GM12878 (cell line): Measurements from ENCODE around the gene CELSR2. TPM values are rescaled to one million over a fixed set of nuclear protein-coding genes. Genes with fewer than 3 reads are reported as not detected.

Experiments used
- ATAC-seq: fragments of 200-7000 bp; cut with Tn5 transposase; 3 replicates; pipeline ENCODE4 v1.9.1; 2020; ENCODE audit warnings: mild to moderate bottlenecking, moderate library complexity
- BruUV-seq: library from RNA; stranded (reverse); fragments of 400-500 nt; replicated peaks from 2 replicates; lab custom pipeline; 2021; lab: Mats Ljungman, UMichigan
- CTCF ChIA-PET: fragments of 300-600 bp; sonication (Branson Sonifier 250); formaldehyde crosslinking; extraction: SDS; loops from one replicate; lab custom pipeline; 2021; ENCODE audit warnings: inconsistent platforms; lab: Yijun Ruan, JAX
- POLR2A ChIA-PET: fragments of 350-600 bp; formaldehyde crosslinking; extraction: SDS; loops from one replicate; lab custom pipeline; 2021; ENCODE audit warnings: inconsistent platforms; lab: Charles Lee
- RAD21 ChIA-PET: fragments of 300-600 bp; sonication (Branson Sonifier 250); formaldehyde crosslinking; loops from one replicate; lab custom pipeline; 2023; ENCODE audit warnings: antibody characterized with exemption; ENCODE audit not compliant: unreplicated experiment; lab: Charles Lee
- SMC1A ChIA-PET: fragments of 300-600 bp; sonication (Branson Sonifier 250); formaldehyde crosslinking; loops from one replicate; lab custom pipeline; 2023; ENCODE audit not compliant: unreplicated experiment, uncharacterized antibody; lab: Charles Lee
- DNase-seq: peaks from one replicate; pipeline ENCODE4 v3.0.0-alpha.2; 2011; ENCODE audit warnings: low read depth, low spot score
- FAIRE-seq: peaks from 3 replicates; lab custom pipeline; 2011; peaks lifted over from hg19 to GRCh38; lab: Jason Lieb, UNC
- H2AFZ ChIP-seq: 2 replicates; pipeline ENCODE4 v1.6.0; 2011; ENCODE audit warnings: low read depth, low read length, control low read depth; ENCODE audit not compliant: control insufficient read depth
- H3K27ac ChIP-seq: 2 replicates; pipeline ENCODE4 v1.5.1; 2011; ENCODE audit warnings: control low read depth; ENCODE audit not compliant: control insufficient read depth, insufficient read depth
- H3K27me3 ChIP-seq, 2 experiments: replicated peaks in 1 of 2; 2 replicates each; pipeline versions ENCODE4 v1.6.0 to v1.6.1; 2011; ENCODE audit warnings: low read length in 1 of 2; ENCODE audit not compliant: control insufficient read depth in 2 of 2, insufficient read depth in 2 of 2
- H3K36me3 ChIP-seq, 2 experiments: 2 replicates each; pipeline ENCODE4 v1.5.1; 2011; ENCODE audit warnings: low read length in 1 of 2; ENCODE audit not compliant: control insufficient read depth in 2 of 2, insufficient read depth in 2 of 2
- H3K4me1 ChIP-seq: 2 replicates; pipeline ENCODE4 v1.6.1; 2011; ENCODE audit warnings: mild to moderate bottlenecking, low read length, moderate library complexity, mixed read lengths; ENCODE audit not compliant: control insufficient read depth, insufficient read depth
- H3K4me2 ChIP-seq: 2 replicates; pipeline ENCODE4 v1.6.0; 2011; ENCODE audit warnings: control low read depth; ENCODE audit not compliant: control insufficient read depth, insufficient read depth
- H3K4me3 ChIP-seq: fragments of 200-600 bp; sonication (generic); 2 replicates; pipeline ENCODE4 v1.5.1; 2016
- H3K79me2 ChIP-seq: 2 replicates; pipeline ENCODE4 v1.6.0; 2011; ENCODE audit warnings: low read length; ENCODE audit not compliant: control insufficient read depth, insufficient read depth
- H3K9ac ChIP-seq: 2 replicates; pipeline ENCODE4 v1.8.0; 2011; ENCODE audit warnings: low read length, control low read depth, mixed read lengths; ENCODE audit not compliant: control insufficient read depth, insufficient read depth
- H3K9me3 ChIP-seq: replicated peaks from 3 replicates; pipeline ENCODE4 v1.5.1; 2011; ENCODE audit warnings: mild to moderate bottlenecking, low read length; ENCODE audit not compliant: control insufficient read depth, insufficient read depth
- H4K20me1 ChIP-seq: 2 replicates; pipeline ENCODE4 v1.6.0; 2011; ENCODE audit not compliant: control insufficient read depth, insufficient read depth
- BHLHE40 ChIP-seq, 2 experiments: fragments of 450-650 bp in 1 of 2; IDR thresholded peaks; 2 replicates each; pipeline ENCODE4 v1.6.1; 2011 to 2017; ENCODE audit warnings: low read depth in 2 of 2, borderline replicate concordance in 1 of 2, improper control_type of control experiment in 1 of 2, low read length in 1 of 2, mild to moderate bottlenecking in 1 of 2
- BRCA1 ChIP-seq: IDR thresholded peaks from 2 replicates; pipeline ENCODE4 v1.6.1; 2011; ENCODE audit warnings: low read depth, low read length, improper control_type of control experiment
- EGR1 ChIP-seq, 2 experiments: IDR thresholded peaks; 1 replicate in 1 of 2; 2 replicates in 1 of 2; pipeline ENCODE4 v1.6.1; 2011 to 2012; ENCODE audit warnings: low read depth in 2 of 2, low read length in 2 of 2, borderline replicate concordance in 1 of 2, mild to moderate bottlenecking in 1 of 2, moderate library complexity in 1 of 2
- FOXK2 ChIP-seq: fragments of 450-650 bp; IDR thresholded peaks from 2 replicates; pipeline ENCODE4 v1.6.1; 2017; ENCODE audit warnings: mild to moderate bottlenecking, moderate library complexity
- KLF5 ChIP-seq: fragments of 450-650 bp; IDR thresholded peaks from 2 replicates; pipeline ENCODE4 v1.6.1; 2014; ENCODE audit warnings: mild to moderate bottlenecking; ENCODE audit not compliant: partially characterized antibody
- LARP7 ChIP-seq: fragments of 450-650 bp; IDR thresholded peaks from 2 replicates; pipeline ENCODE4 v1.6.1; 2017; ENCODE audit warnings: mild to moderate bottlenecking
- MYC ChIP-seq: IDR thresholded peaks from 2 replicates; pipeline ENCODE4 v1.6.1; 2011; ENCODE audit warnings: mild to moderate bottlenecking, low read length, moderate library complexity, inconsistent platforms; ENCODE audit not compliant: insufficient read depth, insufficient replicate concordance, insufficient read length, severe bottlenecking
- SREBF2 ChIP-seq: IDR thresholded peaks from 2 replicates; pipeline ENCODE4 v1.6.1; 2012; ENCODE audit warnings: mild to moderate bottlenecking, low read length
- TCF12 ChIP-seq: IDR thresholded peaks from 2 replicates; pipeline ENCODE4 v1.6.1; 2011; ENCODE audit warnings: low read depth, mild to moderate bottlenecking, low read length
- TCF7 ChIP-seq: IDR thresholded peaks from 2 replicates; pipeline ENCODE4 v1.6.1; 2014; ENCODE audit warnings: antibody characterized with exemption, borderline replicate concordance
- WGBS: methylation state at CpG from one replicate; pipeline ENCODE4 v1.1.6; 2016; ENCODE audit warnings: low lambda C conversion rate; ENCODE audit not compliant: insufficient replicate concordance, insufficient coverage; ENCODE audit errors: missing lambda C conversion rate; 5-methylcytosine and 5-hydroxymethylcytosine counted together
- in situ Hi-C: fragments of 300-500 bp; cut with MboI; formaldehyde crosslinking; loops from 9 replicates; pipeline ENCODE4 v1.14.3; 2018; ENCODE audit warnings: mixed read lengths
- intact Hi-C: fragments of 100-400 bp; cut with micrococcal nuclease; formaldehyde crosslinking; loops from one replicate; pipeline ENCODE4 v1.14.2; 2022; ENCODE audit not compliant: unreplicated experiment
- polyA plus RNA-seq, 11 experiments: library from polyadenylated mRNA; depleted of rRNA in 4 of 11; unstranded in 6 of 11; stranded (reverse) in 5 of 11; fragments of >200 nt; fragmentation: Nextera tagmentation in 4 of 11; fragmentation: Illumina TruSeq in 1 of 11; extraction: Ambion mirVana in 4 of 11; extraction: Trizol in 1 of 11; gene quantifications; 1 replicate in 1 of 11; 2 replicates in 10 of 11; pipeline versions ENCODE4 v1.2.1 to v1.2.3, GENCODE V29; 2011 to 2016; ENCODE audit warnings: inconsistent platforms in 2 of 11, missing spikeins in 2 of 11, low read depth in 1 of 11
- total RNA-seq, 4 experiments: library from RNA; depleted of rRNA in 3 of 4; stranded (reverse); fragments of >200 nt in 3 of 4; fragmentation: Illumina TruSeq in 1 of 4; extraction: Trizol in 1 of 4; gene quantifications; 2 replicates each; pipeline versions ENCODE4 v1.2.1 to v1.2.3, GENCODE V29; 2013 to 2021
- TF ChIP-seq, protein P1 (sequence below): fragments of 450-650 bp; IDR thresholded peaks from 2 replicates; pipeline ENCODE4 v1.6.1; 2017; ENCODE audit warnings: borderline replicate concordance
- TF ChIP-seq, protein P2 (sequence below): fragments of 450-650 bp; IDR thresholded peaks from 2 replicates; pipeline ENCODE4 v1.6.1; 2017; ENCODE audit warnings: antibody characterized with exemption, mild to moderate bottlenecking, moderate library complexity

CELSR2 gene
- total and polyA plus RNA-seq, 10 of the 15 experiments (the other 5 are each of a cell fraction or from before 2014, with no cell fraction given) = under 0.01 to 0.15 (median 0.04) TPM; not detected in 2

DNA sequence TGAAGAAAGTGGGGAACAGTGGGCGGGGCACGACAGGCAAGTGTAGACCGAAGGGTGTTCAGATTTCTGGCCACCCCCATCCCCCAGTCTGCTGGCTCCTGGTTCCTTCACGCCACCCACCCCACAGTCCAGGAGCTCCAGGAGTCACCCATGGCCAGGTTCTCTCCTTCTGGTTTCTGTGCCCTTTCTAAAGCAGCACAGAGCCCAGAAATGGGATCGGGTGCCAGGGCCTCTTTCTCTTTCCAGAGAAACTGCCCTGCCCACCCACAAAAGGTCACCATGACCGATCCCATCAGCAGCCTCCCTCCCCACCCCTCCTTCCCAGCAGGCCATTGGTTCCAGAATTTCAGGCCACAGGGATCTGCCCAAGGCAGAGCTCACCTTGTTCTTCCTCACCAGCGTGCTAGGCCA, 3.2 kb upstream of the CELSR2 start:
- Histone ChIP-seq H3K27ac (no peak overlapping the region), H3K79me2 (no peaks in the 10 kb centered on the region), H3K9ac (no peak overlapping the region), H4K20me1 (no peaks in the 10 kb centered on the region), H3K27me3 (peaks cover 1 to 4% of the 10 kb centered on the region in 2 experiments; a peak in 3 of 4 replicates), H3K4me3 (no peak overlapping the region), H3K4me1 (no peaks in the 10 kb centered on the region), H2AFZ (no peak overlapping the region), H3K36me3 (no peaks in the 10 kb centered on the region), H3K4me2 (no peak overlapping the region), H3K9me3 (no peaks in the 10 kb centered on the region)
- CTCF ChIA-PET = no interaction called here
- WGBS = 45% methylated on average over 7 of the region's 7 CpGs
- no peak for FAIRE-seq
- POLR2A ChIA-PET = no interaction called here
- SMC1A ChIA-PET = no interaction called here
- RAD21 ChIA-PET = no interaction called here
- no peak for DNase-seq
- no peak for ATAC-seq
- TF ChIP-seq, protein P1, sequence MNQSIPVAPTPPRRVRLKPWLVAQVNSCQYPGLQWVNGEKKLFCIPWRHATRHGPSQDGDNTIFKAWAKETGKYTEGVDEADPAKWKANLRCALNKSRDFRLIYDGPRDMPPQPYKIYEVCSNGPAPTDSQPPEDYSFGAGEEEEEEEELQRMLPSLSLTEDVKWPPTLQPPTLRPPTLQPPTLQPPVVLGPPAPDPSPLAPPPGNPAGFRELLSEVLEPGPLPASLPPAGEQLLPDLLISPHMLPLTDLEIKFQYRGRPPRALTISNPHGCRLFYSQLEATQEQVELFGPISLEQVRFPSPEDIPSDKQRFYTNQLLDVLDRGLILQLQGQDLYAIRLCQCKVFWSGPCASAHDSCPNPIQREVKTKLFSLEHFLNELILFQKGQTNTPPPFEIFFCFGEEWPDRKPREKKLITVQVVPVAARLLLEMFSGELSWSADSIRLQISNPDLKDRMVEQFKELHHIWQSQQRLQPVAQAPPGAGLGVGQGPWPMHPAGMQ = no peak
- no peak for TF ChIP-seq BRCA1
- TF ChIP-seq FOXK2 = no peak
- TF ChIP-seq SREBF2 = no peak
- no peak for TF ChIP-seq TCF7
- no peak for TF ChIP-seq KLF5
- no peak for TF ChIP-seq EGR1 (IDR thresholded peaks at IDR 0.05; ENCODE audit: borderline replicate concordance in 1 of 2, low read depth in 2 of 2, low read length in 2 of 2)
- TF ChIP-seq BHLHE40 (IDR thresholded peaks at IDR 0.05; ENCODE audit: borderline replicate concordance in 1 of 2, low read depth in 2 of 2, low read length in 1 of 2) = no peak
- no peak for TF ChIP-seq LARP7
- TF ChIP-seq MYC = no peak
- TF ChIP-seq, protein P2, sequence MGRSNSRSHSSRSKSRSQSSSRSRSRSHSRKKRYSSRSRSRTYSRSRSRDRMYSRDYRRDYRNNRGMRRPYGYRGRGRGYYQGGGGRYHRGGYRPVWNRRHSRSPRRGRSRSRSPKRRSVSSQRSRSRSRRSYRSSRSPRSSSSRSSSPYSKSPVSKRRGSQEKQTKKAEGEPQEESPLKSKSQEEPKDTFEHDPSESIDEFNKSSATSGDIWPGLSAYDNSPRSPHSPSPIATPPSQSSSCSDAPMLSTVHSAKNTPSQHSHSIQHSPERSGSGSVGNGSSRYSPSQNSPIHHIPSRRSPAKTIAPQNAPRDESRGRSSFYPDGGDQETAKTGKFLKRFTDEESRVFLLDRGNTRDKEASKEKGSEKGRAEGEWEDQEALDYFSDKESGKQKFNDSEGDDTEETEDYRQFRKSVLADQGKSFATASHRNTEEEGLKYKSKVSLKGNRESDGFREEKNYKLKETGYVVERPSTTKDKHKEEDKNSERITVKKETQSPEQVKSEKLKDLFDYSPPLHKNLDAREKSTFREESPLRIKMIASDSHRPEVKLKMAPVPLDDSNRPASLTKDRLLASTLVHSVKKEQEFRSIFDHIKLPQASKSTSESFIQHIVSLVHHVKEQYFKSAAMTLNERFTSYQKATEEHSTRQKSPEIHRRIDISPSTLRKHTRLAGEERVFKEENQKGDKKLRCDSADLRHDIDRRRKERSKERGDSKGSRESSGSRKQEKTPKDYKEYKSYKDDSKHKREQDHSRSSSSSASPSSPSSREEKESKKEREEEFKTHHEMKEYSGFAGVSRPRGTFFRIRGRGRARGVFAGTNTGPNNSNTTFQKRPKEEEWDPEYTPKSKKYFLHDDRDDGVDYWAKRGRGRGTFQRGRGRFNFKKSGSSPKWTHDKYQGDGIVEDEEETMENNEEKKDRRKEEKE = no peak
- TF ChIP-seq TCF12 = no peak
- no TSS peak for BruUV-seq
- intact Hi-C loops (no loop called here), in situ Hi-C loops (no loop called here)
